NCI-H1694 treated with DMSO at 0.1 percent for 48 hours (cell line): ENCODE data around the gene PGPEP1.
"Not testable (repeated sequence)": the region's sequence is repeated elsewhere in the genome, so short reads cannot be mapped to it uniquely, and the experiment has no call there.

Source experiments
- DNase-seq: peaks from one replicate; lab custom pipeline; 2025; lab: John Stamatoyannopoulos, UW

The PGPEP1 gene

GRCh38 chr19:18308051-18308947 is 32.1 kb upstream of the PGPEP1 start:
- no peak for DNase-seq

GRCh38 chr19:18308948-18309325 is 31.5 kb upstream of the PGPEP1 start:
- DNase-seq = no peak

GRCh38 chr19:18309525-18310064 is 30.8 kb upstream of the PGPEP1 start:
- no peak for DNase-seq

- DNase-seq = no peak
Measured at GRCh38 chr19:18310118-18310909, 30.1 kb upstream of the PGPEP1 start.

DNA sequence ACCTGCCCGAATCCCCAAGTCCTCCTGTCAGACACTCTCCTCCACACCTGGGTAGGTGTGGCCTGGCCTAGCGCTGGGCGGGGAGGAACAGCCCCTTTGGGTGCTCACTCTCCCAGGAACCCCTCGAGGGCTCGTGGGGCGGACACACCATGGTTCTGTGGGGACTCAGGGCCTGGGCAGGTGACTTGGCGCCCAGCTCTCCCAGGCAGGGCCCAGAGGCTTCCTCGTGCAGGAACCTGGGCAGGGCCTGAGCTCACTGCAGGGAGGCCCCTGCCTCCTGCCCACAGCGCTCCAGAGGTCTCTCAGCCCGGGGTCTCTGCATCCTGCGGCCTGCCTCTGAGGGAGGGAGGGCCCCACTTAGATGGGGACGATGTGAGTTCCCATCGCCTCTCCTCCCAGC is 29.4 kb upstream of the PGPEP1 start:
- no peak for DNase-seq

GRCh38 chr19:18311502-18312091 is 28.8 kb upstream of the PGPEP1 start:
- DNase-seq = no peak

DNA sequence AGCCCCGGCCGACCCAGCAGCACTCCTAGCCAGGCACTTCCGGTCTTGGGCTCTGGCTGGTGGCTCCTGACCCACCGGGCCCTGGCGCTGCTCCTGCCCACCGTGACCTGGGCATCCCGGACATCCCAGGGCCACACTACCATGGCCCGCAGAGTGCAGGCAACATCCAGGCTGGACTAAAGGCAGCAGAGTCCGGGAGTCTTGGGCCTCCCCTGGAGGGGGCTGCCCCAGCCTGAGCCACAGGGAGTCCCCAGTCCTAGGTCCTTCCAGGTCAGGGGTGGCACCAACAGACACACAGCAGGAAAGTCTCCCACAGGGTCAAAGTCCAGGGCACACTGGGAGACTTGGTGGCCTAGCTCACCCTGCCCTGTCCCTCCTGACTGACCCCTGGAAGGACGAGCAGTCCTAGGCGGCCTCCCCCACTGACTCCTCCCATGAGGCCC is 28.3 kb upstream of the PGPEP1 start:
- DNase-seq = no peak

- no peak for DNase-seq
Measured at GRCh38 chr19:18313398-18313797, 27.0 kb upstream of the PGPEP1 start.

DNA sequence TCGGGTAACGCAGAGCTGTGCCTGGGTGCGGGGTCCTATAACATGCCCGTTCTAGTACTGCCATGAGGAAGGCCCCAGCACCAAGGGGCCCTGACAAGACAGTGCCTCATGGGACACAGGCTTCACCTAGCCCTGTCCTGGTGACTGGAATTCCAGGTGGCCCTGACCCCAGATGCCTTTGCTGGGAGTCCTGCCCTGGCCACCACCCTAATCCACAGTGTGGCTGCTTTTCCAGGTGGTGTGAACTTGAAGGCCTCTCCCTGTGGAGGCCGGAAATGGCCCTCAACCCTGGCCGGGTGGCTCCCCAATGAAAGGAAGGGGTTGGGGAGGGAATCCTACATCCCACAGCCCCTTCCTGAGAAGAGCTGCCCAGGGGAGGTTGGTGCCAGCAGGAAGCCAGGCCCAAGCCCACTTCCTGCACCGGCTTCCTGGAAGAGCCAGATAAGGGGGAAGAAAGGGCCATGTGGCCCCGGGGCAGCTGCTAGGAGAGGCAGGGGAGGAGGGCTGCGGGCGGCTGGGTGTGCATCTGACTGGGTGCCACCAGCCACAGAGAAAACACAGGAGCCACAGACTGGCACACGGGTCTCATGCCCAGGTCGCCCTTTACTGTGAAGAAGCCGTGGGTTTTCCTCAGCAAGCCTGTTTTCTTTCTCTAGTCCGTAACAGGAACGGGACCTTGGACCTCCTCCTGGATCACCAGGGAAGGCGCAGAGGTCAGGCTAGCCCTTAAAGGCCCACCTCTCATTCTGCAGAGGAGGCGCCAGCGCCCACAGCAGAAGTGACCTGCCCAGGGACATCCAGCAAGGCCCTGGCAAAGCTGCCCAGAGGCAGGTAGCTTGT is 22.2 kb upstream of the PGPEP1 start:
- DNase-seq = no peak

- no peak for DNase-seq
Measured at GRCh38 chr19:18319591-18320135, 20.7 kb upstream of the PGPEP1 start.

- no peak for DNase-seq
Measured at GRCh38 chr19:18320865-18321733, 19.3 kb upstream of the PGPEP1 start.

GRCh38 chr19:18321734-18322102 is 18.7 kb upstream of the PGPEP1 start:
- DNase-seq = no peak

GRCh38 chr19:18322318-18322758 is 18.1 kb upstream of the PGPEP1 start:
- peak; percentile 25 for DNase-seq

GRCh38 chr19:18322759-18323460 is 17.5 kb upstream of the PGPEP1 start, which contains the start of gene LSM4:
TSS of gene LSM4 (minus strand) at chr19:18323076. CDS start at chr19:18323020, 56 bp downstream.
- peak; percentile 97 for DNase-seq

DNA sequence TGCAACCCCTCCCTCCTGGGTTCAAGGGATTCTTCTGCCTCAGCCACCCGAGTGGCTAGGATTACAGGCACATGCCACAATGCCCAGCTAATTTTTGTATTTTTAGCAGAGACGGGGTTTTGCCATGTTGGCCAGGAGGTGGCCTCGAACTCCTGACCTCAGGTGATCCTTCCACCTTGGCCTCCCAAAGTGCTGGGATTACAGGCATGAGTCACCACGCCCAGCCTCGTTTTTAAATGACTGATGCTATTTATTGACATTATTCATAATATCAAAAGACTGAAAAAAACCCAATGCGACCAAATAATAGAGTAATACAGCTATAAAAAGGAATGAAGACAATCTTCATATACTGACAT is 16.0 kb upstream of the PGPEP1 start:
- not testable (repeated sequence) for DNase-seq

DNA sequence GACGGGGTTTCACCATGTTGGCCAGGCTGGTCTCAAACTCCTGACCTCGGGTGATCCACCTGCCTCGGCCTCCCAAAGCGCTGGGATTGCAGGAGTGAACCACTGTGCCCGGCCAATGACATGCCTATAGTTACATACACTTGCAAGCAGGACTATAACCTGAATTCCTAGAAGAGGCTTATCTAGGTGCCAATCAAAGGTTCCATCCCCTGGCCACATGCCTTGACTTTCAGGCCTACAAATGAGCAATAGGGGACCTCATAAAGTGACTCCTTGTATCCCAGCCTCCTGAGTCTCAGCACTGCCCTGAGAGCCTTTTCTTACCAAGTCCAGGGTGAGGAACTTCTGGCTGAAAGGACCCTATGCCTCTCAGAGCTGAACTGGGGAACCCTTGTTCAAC is 13.6 kb upstream of the PGPEP1 start:
- DNase-seq = no peak

DNA sequence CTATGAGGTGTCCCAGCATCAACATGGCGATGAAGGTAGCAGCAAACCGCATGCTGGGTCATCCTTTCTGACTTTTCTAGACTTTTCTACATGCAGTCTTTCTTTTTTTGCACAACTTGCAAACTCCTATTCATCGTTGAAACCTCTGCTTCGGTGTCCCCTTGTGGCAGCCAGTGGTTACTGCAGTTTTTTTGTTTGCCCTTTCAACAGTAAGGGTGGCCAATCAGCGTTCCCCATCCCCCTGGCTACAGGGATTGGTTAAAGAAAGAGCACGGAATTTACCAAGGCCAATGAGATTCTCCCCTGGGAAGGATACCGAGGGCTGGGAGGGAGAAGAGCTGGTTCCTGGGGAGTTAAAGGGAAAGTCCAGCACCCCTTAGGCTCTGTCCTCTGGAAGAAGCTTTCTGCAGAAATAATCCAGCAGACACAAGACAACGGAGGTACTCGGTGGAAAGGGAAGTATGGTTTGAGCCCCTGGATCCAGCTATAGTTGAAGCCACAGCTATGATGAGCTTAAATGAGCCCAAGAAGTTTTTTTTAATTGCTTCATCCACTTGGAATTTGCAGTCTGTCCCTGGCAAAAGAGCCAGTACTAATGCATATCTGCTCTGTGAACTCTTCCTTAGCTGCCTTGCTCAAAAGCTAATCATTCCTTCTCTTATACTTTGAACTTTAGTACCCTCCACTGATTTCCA is 11.9 kb upstream of the PGPEP1 start:
- peak; percentile 98 for DNase-seq

DNA sequence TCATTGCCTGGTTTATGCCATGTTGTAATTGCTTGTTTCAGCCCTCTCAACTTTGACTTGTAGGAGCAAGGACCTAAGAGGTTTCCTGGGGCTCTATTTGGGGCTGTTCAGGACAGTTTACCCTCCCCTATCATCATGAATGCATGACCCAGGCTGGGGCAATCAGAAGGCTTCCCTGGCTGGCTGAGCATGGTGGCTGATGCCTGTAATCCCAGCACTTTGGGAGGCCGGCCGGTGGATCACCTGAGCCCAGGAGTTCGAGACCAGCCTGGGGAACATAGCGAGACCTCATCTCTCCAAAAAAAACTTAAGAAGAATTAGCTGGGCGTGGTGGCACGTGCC is 11.4 kb upstream of the PGPEP1 start:
- no peak for DNase-seq

DNA sequence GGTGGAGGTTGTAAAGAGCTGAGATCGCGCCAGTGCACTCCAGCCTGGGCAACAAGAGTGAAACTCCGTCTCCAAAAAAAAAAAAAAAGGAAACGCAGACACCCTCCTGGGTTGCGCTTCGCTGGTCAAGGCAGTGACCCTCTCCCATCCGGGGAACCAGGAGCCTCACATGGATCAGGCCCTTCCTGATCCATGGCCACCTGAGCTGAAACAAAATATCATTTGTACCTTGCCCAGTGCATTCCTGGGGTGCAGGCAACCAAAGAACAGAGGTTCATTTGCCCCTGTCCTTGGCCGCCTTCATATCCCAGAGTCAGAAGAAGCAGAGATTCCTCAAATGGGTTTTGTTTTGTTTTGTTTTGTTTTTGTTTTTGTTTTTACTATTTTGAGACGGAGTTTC is 9.5 kb upstream of the PGPEP1 start:
- no peak for DNase-seq
